ENCODE measurements around the gene MSX2.

- TF ChIP-seq POLR2A (IDR thresholded peaks at IDR 0.05) (no peak), CTCF (IDR thresholded peaks at IDR 0.05) (no peak)
Observed at GRCh38 chr5:174733091-174733690, 8.8 kb downstream of the MSX2 start.

Measured in body of pancreas (tissue), 4 donors.